ENCODE results near the gene UTP15.
A peak's percentile ranks its signal among the peaks of the same experiment; 100 is the strongest.

The UTP15 gene

GRCh38 chr5:73617510-73618279, 52.2 kb downstream of the UTP15 start:
- Histone ChIP-seq H3K27ac (no peak overlapping the region), H3K36me3 (ENCODE audit: insufficient read depth) (no peaks in the 10 kb centered on the region), H3K27me3 (ENCODE audit: insufficient read depth, low read depth) (no peaks in the 10 kb centered on the region), H3K4me3 (IDR thresholded peaks at IDR 0.05; ENCODE audit: insufficient read depth, low read depth, low read length) (no peak overlapping the region), H3K79me2 (ENCODE audit: insufficient read depth, low read depth) (no peaks in the 10 kb centered on the region), H3K4me2 (peak overlapping the region; percentile 30; the same call in 1 of the 2 replicates), H2AFZ (ENCODE audit: low read depth) (peak overlapping the region; percentile 24; the same call in 1 of the 2 replicates), H3K4me1 (ENCODE audit: low read depth, poor library complexity, severe bottlenecking) (peaks cover 3% of the 10 kb centered on the region), H3K9ac (no peak overlapping the region), H4K20me1 (ENCODE audit: insufficient read depth) (no peaks in the 10 kb centered on the region)
- no peak for TF ChIP-seq CTCF (conservative IDR thresholded peaks at IDR 0.05; ENCODE audit: low read depth, low read length)

GRCh38 chr5:73619606-73620333, 54.2 kb downstream of the UTP15 start:
- no peak overlapping the region for H3K27ac ChIP-seq
- H2AFZ ChIP-seq (ENCODE audit: low read depth) = no peak overlapping the region
- H3K27me3 ChIP-seq (ENCODE audit: insufficient read depth, low read depth) = no peaks in the 10 kb centered on the region
- H3K4me2 ChIP-seq = no peak overlapping the region
- no peak for TF ChIP-seq CTCF (conservative IDR thresholded peaks at IDR 0.05; ENCODE audit: low read depth, low read length)
- H3K4me1 ChIP-seq (ENCODE audit: low read depth, poor library complexity, severe bottlenecking) = peaks cover 3% of the 10 kb centered on the region
- H3K36me3 ChIP-seq (ENCODE audit: insufficient read depth) = no peaks in the 10 kb centered on the region
- no peak overlapping the region for H3K9ac ChIP-seq
- H3K79me2 ChIP-seq (ENCODE audit: insufficient read depth, low read depth) = no peaks in the 10 kb centered on the region
- H3K4me3 ChIP-seq (IDR thresholded peaks at IDR 0.05; ENCODE audit: insufficient read depth, low read depth, low read length) = no peak overlapping the region
- H4K20me1 ChIP-seq (ENCODE audit: insufficient read depth) = no peaks in the 10 kb centered on the region

- no peak overlapping the region for H3K4me2 ChIP-seq
Observed at GRCh38 chr5:73620334-73620687, 54.8 kb downstream of the UTP15 start.

GRCh38 chr5:73623060-73623459, 57.5 kb downstream of the UTP15 start:
- Histone ChIP-seq H3K4me2 (no peak overlapping the region), H3K4me1 (ENCODE audit: low read depth, poor library complexity, severe bottlenecking) (peaks cover 6% of the 10 kb centered on the region), H4K20me1 (ENCODE audit: insufficient read depth) (no peaks in the 10 kb centered on the region), H3K4me3 (IDR thresholded peaks at IDR 0.05; ENCODE audit: insufficient read depth, low read depth, low read length) (no peak overlapping the region), H3K79me2 (ENCODE audit: insufficient read depth, low read depth) (no peaks in the 10 kb centered on the region), H3K9ac (no peak overlapping the region; the same call in 1 of the 2 replicates), H2AFZ (ENCODE audit: low read depth) (no peak overlapping the region), H3K27me3 (ENCODE audit: insufficient read depth, low read depth) (no peaks in the 10 kb centered on the region), H3K27ac (no peak overlapping the region), H3K36me3 (ENCODE audit: insufficient read depth) (no peaks in the 10 kb centered on the region)
- no peak for TF ChIP-seq CTCF (conservative IDR thresholded peaks at IDR 0.05; ENCODE audit: low read depth, low read length)

More at GRCh38 chr5:73620334-73620687, 54.8 kb downstream of the UTP15 start:
- Histone ChIP-seq H2AFZ (ENCODE audit: low read depth) (no peak overlapping the region), H3K27me3 (ENCODE audit: insufficient read depth, low read depth) (no peaks in the 10 kb centered on the region), H3K79me2 (ENCODE audit: insufficient read depth, low read depth) (no peaks in the 10 kb centered on the region), H3K9ac (no peak overlapping the region), H3K4me3 (IDR thresholded peaks at IDR 0.05; ENCODE audit: insufficient read depth, low read depth, low read length) (no peak overlapping the region), H3K4me1 (ENCODE audit: low read depth, poor library complexity, severe bottlenecking) (peaks cover 7% of the 10 kb centered on the region), H3K36me3 (ENCODE audit: insufficient read depth) (no peaks in the 10 kb centered on the region), H4K20me1 (ENCODE audit: insufficient read depth) (no peaks in the 10 kb centered on the region), H3K27ac (no peak overlapping the region)
- no peak for TF ChIP-seq CTCF (conservative IDR thresholded peaks at IDR 0.05; ENCODE audit: low read depth, low read length)

Data from KMS-11 (cell line).